NCI-H774 (cell line): Measurements from ENCODE around the gene NKPD1.

ENCODE experiments used
- DNase-seq: peaks from one replicate; lab custom pipeline; 2025; lab: John Stamatoyannopoulos, UW

NKPD1 gene

DNA sequence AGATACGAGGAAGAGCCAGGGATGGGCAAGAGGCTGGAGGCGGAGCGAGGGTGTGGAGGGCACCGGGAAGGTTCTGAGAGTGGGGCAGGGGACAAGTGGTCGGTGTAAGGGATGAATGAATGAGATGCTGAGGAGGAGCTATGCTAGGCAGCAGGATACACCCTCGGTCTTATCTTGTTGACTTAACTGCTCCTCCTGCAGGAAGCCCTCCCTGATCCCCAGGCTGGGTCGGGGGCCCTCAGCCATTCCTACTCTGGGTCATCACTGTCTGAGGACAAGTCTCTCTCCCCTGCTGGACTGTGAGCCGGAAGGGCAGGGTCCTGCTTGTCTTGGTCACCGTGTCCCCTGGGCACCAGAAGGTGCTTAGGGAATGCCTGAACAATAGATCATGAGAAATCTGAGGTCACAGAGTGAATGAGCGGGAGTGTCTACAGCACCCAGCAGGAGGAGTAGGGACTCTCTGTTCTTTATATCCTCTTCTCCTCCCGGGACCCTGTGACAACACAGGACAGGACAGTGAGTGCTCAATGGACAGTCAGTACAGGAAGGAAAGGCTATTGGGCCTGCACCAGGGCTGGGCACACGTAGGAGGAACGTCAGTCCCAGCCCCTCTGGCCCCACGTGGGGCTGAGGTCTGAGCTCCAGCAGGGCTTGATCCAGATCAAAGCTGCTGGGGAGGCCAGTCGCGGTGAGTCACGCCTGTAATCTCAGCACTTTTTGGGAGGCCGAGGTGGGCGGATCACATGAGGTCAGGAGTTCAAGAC, 6.5 kb downstream of the NKPD1 start:
- DNase-seq = no peak

DNA sequence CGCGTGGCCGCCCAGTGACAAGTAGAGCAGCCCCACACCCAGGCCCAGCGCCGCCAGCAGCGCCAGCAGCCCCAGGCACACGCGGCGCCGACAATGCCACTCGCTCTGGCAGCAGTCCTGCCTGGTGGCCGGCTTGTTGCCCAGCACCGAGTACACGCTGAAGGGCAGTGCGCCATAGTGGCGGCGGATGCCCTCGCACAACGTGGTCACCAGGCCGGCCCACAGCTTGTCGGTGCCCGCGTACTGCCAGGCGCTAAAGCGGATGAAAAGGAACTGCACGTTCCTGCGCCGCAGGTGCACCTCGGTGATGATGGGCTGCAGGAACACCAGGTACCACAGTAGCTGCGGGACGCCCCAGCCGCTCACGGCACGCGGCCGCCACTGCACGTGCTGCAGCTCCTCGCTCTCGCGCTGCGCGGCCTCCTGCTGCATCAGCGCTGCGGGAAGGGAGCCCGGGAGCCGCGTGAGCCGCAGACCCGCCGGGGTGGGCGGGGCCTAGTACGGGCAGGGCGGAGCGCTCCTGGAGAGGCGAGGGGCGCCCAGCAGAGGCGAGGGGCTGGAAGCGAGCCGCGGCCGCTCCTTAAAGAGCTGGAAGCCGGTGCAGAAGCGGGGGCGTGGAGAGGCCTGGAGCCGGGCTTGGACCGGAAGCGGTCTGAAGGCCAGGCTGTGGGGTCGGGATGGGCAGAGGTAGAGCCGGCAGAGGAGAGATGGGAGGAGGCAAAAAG, 7.3 kb downstream of the NKPD1 start:
- no peak for DNase-seq

DNA sequence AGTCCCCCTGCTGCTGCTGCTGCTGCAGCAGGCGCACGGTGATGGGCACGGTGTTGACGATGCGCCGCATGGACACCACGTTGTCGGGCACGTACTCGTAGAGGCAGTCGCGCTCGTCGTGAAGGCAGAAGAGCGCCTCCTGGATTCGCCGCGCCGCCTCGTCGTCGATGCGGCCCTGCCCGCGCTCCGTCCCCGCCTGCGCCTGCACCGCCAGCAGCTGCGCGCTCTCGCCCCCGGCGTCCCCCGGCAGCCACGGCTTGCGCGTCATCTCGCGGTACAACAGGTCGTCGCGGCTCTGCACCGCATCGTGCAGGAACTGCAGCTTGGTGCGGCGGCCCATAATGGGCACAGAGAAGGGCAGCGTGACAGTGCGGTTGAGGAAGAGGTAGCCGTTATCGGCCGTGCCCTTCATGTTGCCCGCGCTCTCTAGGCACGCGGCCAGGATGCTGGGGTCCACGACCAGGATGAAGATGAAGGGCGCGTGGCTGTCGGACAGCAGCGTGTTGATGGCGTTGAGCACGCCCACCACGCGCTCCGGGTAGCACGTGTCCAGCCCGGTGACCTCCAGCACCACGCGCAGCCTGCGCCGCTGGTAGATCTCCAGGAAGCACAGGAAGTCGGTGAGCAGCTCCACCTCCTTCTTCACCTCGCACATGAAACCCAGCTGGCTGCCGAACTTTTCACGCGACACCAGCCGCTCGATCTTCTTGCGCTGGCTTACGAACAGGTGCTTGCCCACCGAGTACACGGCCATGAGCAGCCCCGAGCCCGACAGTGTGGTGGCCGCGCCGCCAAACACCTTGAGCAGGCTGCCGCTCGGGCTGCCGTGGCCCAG, 8.1 kb downstream of the NKPD1 start:
- no peak for DNase-seq

DNA sequence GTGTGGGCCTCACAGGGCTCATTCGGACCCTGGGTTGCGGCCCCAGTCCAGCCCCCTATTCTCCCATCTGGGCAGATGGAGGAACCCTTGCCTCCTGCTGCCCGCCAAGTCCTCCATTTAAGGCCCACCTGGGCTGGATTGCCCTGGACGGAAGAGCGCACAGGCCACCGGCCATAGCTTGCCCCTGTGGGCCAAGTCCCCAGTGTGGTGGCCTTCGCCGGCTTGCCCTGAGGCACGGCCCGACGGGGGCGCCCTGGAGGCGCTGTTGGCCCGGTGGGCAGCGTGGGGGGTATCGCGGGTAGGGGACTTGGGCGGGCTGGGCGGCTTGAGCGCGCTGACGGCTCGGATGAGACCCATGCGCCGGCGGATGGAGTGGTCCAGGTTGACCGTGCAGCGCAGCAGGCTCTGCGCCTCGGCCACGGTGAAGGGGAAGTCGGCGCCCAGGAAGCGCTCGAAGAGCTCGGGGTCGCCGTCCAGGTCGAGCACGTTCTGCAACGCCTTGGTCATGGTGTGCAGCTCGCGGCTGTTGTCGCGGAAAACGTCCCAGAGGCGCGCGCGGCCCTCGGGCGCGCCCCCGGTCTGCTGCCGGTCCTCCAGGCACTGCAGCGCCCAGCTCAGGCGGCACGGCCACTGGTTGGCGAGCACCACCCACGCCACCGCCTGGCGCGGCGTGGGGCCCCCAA, 8.8 kb downstream of the NKPD1 start:
- no peak for DNase-seq

DNA sequence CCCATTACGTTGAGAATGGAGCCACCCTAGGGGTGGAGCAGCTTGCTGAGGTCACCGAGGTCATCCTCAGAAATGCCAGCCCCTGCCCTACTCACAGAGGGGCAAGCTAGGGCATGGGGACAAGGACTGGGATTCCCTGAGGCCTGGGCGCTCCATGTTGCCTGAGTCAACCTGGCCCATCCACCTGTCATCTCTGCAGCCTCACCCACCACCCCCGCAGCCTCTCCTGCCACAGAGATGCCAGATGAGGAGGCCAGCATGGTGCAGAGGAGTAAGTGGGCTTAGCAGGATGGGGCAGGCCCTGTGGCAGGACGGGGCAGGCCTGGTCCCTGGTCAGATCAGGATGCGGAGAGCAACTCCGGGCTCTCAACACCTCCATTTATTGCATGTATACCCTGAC, 9.5 kb downstream of the NKPD1 start:
- DNase-seq = no peak

DNA sequence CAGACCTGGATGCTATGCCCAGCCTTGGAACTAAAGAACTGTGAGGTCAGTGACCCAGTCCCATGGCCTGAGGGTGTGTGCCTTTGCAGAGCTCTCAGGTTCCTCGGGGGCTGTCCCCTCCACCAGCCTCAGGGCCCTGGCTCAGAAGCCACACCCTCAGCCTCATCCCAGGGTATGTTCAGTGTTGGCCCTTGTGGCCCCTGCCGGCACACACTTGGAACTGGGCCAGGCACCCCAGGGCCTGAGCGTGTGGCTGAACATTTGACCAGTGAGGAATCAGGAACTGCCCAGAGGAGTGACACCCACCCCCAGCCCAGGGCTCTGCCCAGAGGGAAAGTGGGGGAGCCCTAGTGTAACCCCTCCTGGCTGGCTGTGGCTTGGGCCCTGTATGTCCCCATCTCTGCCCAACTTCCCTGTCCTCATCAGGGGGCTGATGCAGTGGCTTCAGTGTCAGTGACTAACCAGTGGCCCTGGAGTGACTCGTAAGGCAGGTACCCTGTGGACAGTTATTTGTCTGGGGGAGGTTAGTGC, 10.0 kb downstream of the NKPD1 start:
- no peak for DNase-seq

DNA sequence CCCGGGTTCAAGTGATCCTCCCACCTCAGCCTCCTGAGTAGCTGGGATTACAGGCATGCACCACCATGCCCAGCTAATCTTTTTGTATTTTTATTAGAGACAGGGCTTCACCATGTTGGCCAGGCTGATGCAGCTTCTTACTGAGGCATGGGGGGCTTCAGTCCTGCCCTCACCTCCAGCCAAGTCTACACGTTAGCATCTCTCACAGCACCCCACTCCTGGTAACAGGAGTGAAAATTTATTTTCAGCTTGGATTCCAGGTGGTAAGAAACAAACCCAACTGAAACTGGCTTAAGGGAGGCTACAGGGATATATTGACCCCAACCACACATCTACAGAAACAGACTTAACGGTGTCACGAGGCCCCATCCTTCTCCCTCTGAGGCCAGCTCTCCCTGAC, 10.6 kb downstream of the NKPD1 start:
- DNase-seq = no peak

DNA sequence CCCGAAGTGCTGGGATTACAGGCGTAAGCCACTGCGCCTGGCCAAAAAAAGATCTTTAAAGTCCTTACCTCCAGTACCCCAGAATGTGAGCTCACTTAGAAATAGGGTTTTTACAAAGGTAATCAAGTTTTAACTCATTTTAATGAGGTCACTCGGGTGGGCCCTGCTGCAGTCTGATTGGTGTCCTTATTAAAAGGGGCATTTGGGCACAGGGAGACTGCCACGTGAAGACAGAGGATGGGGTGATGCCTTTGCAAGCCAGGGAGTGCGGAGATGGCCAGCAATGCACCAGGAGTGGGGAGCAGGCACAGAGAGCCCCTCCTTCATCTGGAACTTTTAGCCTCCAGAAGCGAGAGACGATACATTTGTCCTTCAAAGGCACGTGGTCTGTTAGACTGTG, 11.7 kb downstream of the NKPD1 start:
- no peak for DNase-seq

DNA sequence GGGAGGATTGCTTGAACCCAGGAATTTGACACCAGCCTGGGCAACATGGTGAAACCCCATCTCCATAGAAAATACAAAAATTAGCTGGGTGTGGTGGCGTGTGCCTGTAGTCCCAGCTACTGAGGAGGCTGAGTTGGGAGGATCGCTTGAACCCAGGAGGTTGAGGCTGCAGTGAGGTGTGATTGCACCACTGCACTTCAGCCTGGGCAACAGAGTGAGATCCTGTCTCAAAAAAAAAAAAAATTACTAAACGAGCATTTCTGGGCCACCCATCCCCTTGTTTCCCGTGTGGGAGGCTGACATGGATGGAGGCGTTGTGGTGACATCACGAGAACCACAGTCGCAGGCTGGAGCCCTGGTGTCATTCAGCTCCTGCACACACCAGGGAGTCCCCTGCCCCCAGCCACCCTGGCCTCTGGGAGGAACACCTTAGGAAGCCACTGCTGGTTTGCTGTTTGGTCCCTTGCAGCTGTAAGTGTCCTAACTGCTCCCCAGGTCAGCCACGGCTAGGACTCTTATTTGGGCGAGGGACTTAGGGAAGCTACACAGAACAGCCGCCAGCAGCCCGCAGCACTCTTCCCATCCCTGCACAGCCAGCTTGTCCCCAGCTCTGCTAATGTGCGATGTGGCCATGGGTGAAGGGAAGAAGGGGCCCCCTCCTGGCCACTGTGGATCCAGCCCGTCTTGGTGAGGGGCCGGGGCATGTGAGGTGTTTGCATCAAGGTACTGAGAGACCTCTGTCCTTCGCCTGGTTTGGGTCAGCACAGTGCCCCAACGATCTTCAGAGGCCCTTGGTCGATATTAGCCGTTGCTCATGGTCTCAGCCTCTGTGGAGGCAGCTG, 12.7 kb downstream of the NKPD1 start:
- DNase-seq = no peak

DNA sequence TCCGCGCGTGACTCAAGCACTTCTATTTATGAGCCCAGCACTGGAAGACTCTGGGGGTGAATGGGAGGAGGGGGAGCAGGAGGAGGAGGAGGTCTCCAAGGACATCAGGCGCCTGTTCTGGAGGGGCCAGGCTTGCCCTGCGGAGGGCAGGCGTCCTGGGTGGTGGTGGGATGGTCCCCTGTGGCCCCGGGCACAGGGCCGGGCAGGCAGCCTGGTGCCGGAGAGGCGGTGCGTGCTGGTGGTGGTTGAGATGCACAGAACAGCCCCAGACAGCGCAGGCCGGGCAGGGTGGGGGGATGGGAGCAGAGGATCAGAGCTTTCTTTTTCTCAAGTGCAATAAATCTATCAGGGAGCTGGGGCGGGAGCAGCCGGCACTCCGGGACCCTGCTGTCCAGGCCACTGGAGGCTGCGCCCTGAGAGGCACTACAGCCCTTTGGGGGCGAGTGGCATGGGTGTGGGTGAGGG, 14.0 kb downstream of the NKPD1 start:
- no peak for DNase-seq

DNA sequence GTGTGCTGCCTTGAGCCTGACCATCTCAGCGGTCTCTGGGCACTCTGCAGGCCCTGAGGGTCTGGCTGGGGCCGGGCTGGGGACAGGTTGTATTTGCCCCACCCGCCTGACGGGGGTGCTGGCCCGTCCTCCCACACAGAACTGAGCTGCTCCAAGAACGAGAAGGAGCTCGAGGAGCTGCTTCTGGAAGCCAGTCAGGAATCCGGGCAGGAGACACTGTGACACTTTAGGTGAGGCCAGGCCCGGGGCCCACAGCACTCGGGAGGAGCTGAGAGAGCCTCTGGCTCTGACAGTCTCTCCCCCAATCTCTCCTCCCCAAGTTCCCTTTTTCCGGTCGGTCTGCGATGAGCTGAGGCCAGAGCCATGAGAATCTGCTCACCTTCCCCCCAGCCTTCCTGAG, 14.5 kb downstream of the NKPD1 start:
- no peak for DNase-seq

DNA sequence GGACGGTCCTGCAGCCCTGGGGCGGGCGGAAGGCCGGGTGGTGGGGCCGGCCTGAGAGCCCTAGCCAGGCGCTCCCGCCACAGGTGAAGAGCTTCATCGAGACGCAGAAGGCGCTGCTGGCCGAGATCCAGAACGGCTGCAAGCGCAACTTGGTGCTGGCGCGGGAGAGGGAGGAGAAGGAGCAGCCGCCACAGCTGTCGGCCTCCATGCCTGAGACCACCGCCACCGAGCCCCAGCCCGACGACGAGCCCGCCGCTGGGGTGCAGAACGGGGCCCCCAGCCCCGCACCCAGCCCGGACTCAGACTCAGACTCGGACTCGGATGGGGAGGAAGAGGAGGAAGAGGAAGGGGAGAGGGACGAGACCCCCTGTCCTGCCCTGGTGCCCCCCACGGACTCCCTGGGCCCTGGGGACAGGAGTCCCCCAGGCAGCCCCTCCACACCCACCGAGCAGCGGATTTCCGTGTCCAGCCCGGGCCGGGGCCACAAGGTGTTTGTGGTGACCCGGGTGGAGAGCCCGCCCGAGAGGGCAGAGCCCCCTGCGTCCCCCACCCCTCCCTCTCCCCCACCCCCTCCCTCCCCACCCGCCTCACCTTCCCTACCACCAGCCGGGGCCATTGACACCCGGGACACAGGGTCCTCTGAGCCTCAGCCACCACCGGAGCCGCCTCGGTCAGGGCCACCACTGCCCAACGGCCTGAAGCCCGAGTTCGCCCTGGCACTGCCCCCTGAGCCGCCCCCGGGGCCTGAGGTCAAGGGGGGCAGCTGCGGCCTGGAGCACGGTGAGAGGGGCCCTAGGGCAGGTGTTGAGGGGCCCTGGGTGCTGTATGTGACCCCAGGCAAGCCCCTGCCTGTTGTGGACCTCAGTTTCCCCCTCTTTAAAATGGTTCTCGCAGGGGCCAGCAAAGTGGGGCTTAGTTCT, 15.3 kb downstream of the NKPD1 start:
- no peak for DNase-seq

DNA sequence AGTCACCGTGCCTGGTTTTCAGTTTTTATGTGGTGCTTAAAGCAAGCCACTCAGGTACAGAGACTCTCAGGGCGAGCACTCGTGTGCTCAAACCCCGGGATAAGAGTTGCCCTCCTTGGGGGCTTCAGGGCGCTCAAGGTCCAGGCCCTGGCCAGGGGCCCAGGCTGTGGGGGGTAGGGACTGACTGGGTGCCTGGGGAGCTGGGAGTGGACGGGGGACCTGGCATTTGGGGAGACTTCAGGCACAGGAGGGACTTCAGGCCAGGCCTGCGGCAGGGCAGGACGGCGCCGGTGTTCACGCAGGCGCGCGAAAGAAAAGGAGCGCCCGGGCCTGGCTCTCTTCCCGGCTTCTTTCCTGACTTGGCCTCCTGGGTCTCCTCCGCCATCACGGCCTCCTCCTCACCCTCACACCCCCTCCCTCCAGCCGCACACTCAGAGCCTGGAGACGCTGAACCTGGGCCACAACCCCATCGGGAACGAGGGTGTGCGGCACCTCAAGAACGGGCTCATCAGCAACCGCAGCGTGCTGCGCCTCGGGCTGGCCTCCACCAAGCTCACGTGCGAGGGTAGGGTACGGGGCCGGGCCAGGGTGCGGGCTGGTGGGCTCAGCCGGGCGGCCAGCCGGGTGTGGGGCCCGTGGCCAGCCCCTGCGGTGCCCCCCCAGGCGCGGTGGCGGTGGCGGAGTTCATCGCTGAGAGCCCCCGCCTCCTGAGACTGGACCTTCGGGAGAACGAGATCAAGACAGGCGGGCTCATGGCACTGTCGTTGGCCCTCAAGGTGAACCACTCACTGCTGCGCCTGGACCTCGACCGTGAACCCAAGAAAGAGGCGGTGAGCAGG, 16.1 kb downstream of the NKPD1 start:
- DNase-seq = no peak

DNA sequence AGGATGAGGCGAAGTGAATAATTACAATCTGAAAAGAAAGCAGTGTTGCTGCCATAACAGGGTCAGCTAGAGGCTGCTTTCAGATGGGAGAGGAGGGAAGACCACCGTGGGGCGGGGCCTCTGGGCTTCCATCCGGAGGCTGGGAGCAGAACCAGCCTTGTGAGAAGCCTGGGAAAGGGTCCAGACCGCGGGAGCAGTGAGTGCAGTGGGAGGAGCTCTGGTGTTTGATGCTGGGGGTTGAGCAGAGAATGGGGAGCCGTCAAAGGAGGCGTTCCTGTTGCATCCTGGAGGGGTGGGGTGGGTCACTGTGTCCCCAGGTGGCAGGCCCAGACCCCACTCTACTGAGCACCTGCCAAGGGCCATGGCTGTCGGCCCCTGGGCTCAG, 18.1 kb downstream of the NKPD1 start:
- DNase-seq = no peak

DNA sequence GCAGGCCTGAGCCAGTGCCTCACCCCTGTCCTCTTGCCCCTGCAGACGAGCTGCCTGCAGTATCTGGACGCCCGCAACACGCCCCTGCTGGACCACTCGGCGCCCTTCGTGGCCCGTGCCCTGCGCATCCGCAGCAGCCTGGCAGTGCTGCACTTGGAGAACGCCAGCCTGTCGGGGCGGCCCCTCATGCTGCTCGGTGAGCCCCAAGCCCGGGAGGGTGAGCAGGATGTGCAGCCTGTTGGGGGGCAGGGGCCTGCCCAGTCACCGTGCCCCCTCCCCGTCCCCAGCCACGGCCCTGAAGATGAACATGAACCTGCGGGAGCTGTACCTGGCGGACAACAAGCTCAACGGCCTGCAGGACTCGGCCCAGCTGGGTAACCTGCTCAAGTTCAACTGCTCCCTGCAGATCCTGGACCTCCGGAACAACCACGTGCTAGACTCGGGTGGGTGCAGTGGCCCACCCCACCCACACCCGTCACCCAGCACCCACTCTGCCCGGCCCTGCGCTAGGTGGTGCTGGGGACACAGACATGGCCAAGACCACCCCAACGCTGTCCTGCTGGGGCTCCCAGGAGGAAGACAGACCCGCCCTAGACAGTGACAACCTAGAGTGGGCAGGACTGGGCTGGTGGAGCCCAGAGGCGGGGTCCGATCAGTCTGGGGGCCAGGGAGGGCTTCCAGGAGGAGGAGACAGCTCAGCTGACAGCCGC, 18.6 kb downstream of the NKPD1 start:
- DNase-seq = no peak

DNA sequence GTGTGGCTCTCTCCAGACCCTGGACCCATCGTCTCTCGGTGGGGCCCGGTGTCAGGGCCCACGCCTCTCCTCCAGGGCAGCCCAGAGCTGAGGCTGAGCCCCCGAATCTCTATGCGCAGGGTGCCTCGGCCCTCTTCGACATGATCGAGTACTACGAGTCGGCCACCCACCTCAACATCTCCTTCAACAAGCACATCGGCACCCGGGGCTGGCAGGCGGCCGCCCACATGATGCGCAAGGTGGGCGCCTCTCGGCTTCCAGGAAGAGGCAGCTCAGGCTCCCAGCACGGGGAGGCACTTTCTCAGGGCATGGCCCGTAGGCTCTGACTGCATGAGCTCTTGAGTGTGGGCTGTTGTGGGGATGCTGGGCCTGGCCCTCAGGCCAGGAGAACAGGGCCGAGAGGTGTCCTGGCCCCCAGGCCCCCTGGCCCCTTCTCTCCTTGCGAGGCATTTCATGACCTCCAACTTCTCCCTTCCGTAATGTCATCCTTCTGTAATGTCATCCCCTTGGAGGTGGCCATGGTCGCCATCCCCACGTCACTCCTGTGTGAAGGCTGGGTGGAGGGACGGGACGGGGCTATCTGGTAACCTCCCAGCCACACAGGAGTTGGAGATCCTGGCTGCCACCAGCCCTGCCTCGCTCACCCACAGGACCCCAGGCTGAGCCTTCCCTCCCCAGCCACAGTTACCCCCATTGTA, 19.4 kb downstream of the NKPD1 start:
- DNase-seq = no peak

DNA sequence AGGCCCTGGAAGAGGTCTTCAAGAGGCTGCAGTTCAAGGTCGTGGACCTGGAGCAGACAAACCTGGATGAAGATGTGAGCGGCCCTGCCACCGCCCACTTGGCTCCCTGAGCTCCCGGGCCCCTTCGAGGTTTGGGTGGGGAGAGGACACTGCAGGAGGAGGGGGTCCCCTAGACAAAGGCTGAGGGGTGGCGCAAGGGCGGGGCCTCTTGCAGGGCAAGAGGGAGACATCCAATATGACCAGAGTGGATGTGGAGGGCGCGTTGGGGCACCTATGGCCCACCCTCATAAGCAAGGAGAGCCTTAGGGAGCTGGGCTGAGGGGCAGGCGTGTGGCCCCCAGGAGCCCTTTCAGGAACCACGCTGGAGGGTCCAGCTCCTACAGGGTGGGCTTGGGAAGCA, 20.2 kb downstream of the NKPD1 start:
- no peak for DNase-seq

DNA sequence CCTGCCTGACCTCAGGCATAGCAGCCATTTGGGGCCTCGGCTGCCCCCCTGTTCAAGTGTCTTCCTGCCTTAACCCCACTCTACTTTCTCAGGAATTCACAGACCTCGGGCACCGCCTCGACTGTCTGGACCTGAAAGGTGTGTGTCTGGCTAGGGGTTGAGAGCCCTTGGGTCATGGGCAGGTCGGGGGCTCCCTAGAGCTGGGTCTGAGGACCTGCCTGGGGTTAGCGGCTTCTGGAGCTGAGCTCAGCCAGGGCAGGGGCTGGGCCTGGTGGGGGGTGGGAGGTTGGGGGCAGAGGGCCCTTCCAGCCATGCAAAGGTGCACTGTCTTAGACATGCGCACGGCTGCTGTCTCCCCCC, 20.7 kb downstream of the NKPD1 start:
- DNase-seq = no peak
